ENCODE measurements around the gene ATP8B4.

DNA sequence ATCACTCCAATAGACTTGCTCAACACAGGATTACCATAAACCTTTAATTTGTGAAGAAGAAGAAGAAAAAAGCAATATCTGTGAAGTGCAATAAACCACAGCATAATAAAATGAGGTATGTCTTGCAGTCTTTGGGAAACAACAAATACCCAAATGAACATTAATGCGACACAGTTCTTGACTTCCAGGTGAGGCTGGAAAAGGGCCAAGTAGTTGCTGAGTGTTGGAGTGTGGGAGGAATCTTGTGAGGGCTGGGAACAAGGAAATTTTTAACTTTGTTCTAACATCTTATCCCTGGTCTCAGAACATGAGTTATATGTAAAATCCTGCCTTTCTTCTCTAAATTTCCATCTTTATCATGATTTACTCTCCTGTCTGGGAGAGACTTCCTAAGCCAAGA lies 291.7 kb downstream of the ATP8B4 start:
- TF ChIP-seq, protein P1, sequence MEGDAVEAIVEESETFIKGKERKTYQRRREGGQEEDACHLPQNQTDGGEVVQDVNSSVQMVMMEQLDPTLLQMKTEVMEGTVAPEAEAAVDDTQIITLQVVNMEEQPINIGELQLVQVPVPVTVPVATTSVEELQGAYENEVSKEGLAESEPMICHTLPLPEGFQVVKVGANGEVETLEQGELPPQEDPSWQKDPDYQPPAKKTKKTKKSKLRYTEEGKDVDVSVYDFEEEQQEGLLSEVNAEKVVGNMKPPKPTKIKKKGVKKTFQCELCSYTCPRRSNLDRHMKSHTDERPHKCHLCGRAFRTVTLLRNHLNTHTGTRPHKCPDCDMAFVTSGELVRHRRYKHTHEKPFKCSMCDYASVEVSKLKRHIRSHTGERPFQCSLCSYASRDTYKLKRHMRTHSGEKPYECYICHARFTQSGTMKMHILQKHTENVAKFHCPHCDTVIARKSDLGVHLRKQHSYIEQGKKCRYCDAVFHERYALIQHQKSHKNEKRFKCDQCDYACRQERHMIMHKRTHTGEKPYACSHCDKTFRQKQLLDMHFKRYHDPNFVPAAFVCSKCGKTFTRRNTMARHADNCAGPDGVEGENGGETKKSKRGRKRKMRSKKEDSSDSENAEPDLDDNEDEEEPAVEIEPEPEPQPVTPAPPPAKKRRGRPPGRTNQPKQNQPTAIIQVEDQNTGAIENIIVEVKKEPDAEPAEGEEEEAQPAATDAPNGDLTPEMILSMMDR (IDR thresholded peaks at IDR 0.05), result no peak
- TF ChIP-seq SIN3A (IDR thresholded peaks at IDR 0.05; ENCODE audit: borderline replicate concordance, insufficient read depth, low read depth, low read length), result no peak

Measured in Panc1 (cell line).